IMR-90 (cell line): ENCODE data around the gene MEIOB. TPM values are rescaled to one million over a fixed set of nuclear protein-coding genes. Genes with fewer than 3 reads are reported as not detected.

Experiments used
- ATAC-seq: fragments of 200-7000 bp; cut with Tn5 transposase; 2 replicates; pipeline ENCODE4 v1.9.1; 2020; ENCODE audit warnings: low read depth, mild to moderate bottlenecking, moderate library complexity
- BruUV-seq: library from RNA; stranded (reverse); fragments of 400-500 nt; replicated peaks from 2 replicates; lab custom pipeline; 2021; lab: Mats Ljungman, UMichigan
- CTCF ChIA-PET: fragments of 300-600 bp; formaldehyde crosslinking; extraction: SDS; loops from one replicate; lab custom pipeline; 2021; ENCODE audit warnings: antibody characterized with exemption; lab: Yijun Ruan, JAX
- POLR2A ChIA-PET: fragments of 300-600 bp; sonication (Branson Sonifier 250); formaldehyde crosslinking; loops from one replicate; lab custom pipeline; 2022; ENCODE audit warnings: antibody characterized with exemption; ENCODE audit not compliant: unreplicated experiment; lab: Charles Lee
- DNase-seq: peaks from one replicate; pipeline ENCODE4 v3.0.0; 2013
- H2AFZ ChIP-seq: replicated peaks from 2 replicates; pipeline ENCODE3; 2013; ENCODE audit warnings: low read length, mild to moderate bottlenecking; ENCODE audit not compliant: poor library complexity
- H2AK5ac ChIP-seq: 2 replicates; pipeline ENCODE4 v1.6.1; 2013; ENCODE audit warnings: low read depth, low read length, inconsistent platforms
- H2AK9ac ChIP-seq: replicated peaks from 2 replicates; pipeline ENCODE3; 2013; ENCODE audit warnings: mild to moderate bottlenecking, low read depth, low read length, moderate library complexity; ENCODE audit not compliant: poor library complexity
- H2BK120ac ChIP-seq: 2 replicates; pipeline ENCODE4 v1.6.1; 2013; ENCODE audit warnings: low read depth, low read length, inconsistent platforms
- H2BK15ac ChIP-seq: 3 replicates; pipeline ENCODE4 v1.6.1; 2013; ENCODE audit warnings: low read depth, low read length, inconsistent platforms
- H2BK20ac ChIP-seq: 2 replicates; pipeline ENCODE4 v1.6.1; 2013; ENCODE audit warnings: low read depth, mild to moderate bottlenecking, inconsistent platforms, low read length, moderate library complexity
- H2BK5ac ChIP-seq: 2 replicates; pipeline ENCODE4 v1.6.1; 2013; ENCODE audit warnings: mild to moderate bottlenecking, low read depth, low read length, inconsistent platforms; ENCODE audit not compliant: poor library complexity, severe bottlenecking
- H3K14ac ChIP-seq: replicated peaks from 2 replicates; pipeline ENCODE4 v1.6.1; 2013; ENCODE audit warnings: low read depth, low read length, inconsistent platforms
- H3K18ac ChIP-seq: 2 replicates; pipeline ENCODE4 v1.6.1; 2013; ENCODE audit warnings: low read depth, low read length, control low read depth
- H3K23ac ChIP-seq: 2 replicates; pipeline ENCODE4 v1.6.1; 2013; ENCODE audit warnings: low read depth, low read length, inconsistent platforms
- H3K27ac ChIP-seq: 2 replicates; pipeline ENCODE4 v1.5.1; 2013; ENCODE audit warnings: mild to moderate bottlenecking, control low read depth, low read length; ENCODE audit not compliant: insufficient read depth
- H3K27me3 ChIP-seq: 2 replicates; pipeline ENCODE4 v1.6.1; 2013; ENCODE audit warnings: low read length; ENCODE audit not compliant: control insufficient read depth, insufficient read depth
- H3K36me3 ChIP-seq: 2 replicates; pipeline ENCODE4 v1.6.1; 2013; ENCODE audit warnings: low read length, mixed read lengths; ENCODE audit not compliant: control insufficient read depth, insufficient read depth
- H3K4ac ChIP-seq: 2 replicates; pipeline ENCODE4 v1.6.1; 2013; ENCODE audit warnings: low read depth, low read length, inconsistent platforms
- H3K4me1 ChIP-seq: 2 replicates; pipeline ENCODE4 v1.6.1; 2013; ENCODE audit warnings: low read length, mixed read lengths; ENCODE audit not compliant: control insufficient read depth, insufficient read depth
- H3K4me2 ChIP-seq: 2 replicates; pipeline ENCODE4 v1.6.1; 2013; ENCODE audit warnings: low read depth, mild to moderate bottlenecking, control low read depth, low read length, moderate library complexity
- H3K4me3 ChIP-seq: 2 replicates; pipeline ENCODE4 v1.5.1; 2013; ENCODE audit warnings: low read depth, mild to moderate bottlenecking, control low read depth, low read length, moderate library complexity; ENCODE audit not compliant: insufficient read depth
- H3K56ac ChIP-seq: 2 replicates; pipeline ENCODE4 v1.6.1; 2013; ENCODE audit warnings: low read length, inconsistent platforms; ENCODE audit not compliant: insufficient read depth; ENCODE audit errors: extremely low read depth
- H3K79me1 ChIP-seq, 2 experiments: 2 replicates each; pipeline ENCODE4 v1.6.1; 2013; ENCODE audit warnings: low read length in 2 of 2, inconsistent platforms in 1 of 2, low read depth in 1 of 2
- H3K9ac ChIP-seq: 2 replicates; pipeline ENCODE4 v1.6.1; 2013; ENCODE audit warnings: low read depth, low read length, control low read depth
- H3K9me1 ChIP-seq: 2 replicates; pipeline ENCODE4 v1.6.1; 2013; ENCODE audit warnings: low read length, inconsistent platforms; ENCODE audit not compliant: insufficient read depth
- H3K9me3 ChIP-seq: 2 replicates; pipeline ENCODE4 v1.6.1; 2013; ENCODE audit warnings: low read length; ENCODE audit not compliant: control insufficient read depth, insufficient read depth
- H4K20me1 ChIP-seq: 2 replicates; pipeline ENCODE4 v1.6.1; 2013; ENCODE audit warnings: low read length, inconsistent platforms; ENCODE audit not compliant: insufficient read depth
- H4K5ac ChIP-seq: 2 replicates; pipeline ENCODE4 v1.6.1; 2013; ENCODE audit warnings: mild to moderate bottlenecking, low read depth, low read length, control low read depth
- H4K8ac ChIP-seq, 2 experiments: 2 replicates each; pipeline ENCODE4 v1.6.1; 2013; ENCODE audit warnings: low read depth in 2 of 2, low read length in 2 of 2, control low read depth in 1 of 2, inconsistent platforms in 1 of 2
- H4K91ac ChIP-seq: 2 replicates; pipeline ENCODE4 v1.6.1; 2013; ENCODE audit warnings: low read depth, low read length, inconsistent platforms; ENCODE audit not compliant: insufficient read depth
- BHLHE40 ChIP-seq: fragments of 150-350 bp; IDR thresholded peaks from 2 replicates; pipeline ENCODE4 v1.6.1; 2016; ENCODE audit warnings: mild to moderate bottlenecking, low read depth, low read length
- CEBPB ChIP-seq: IDR thresholded peaks from 2 replicates; pipeline ENCODE4 v1.6.1; 2012; ENCODE audit warnings: low read depth, low read length, improper control_type of control experiment
- CHD1 ChIP-seq: IDR thresholded peaks from 2 replicates; pipeline ENCODE4 v1.6.1; 2012; ENCODE audit warnings: low read depth, low read length, improper control_type of control experiment
- ELK1 ChIP-seq: fragments of 150-350 bp; IDR thresholded peaks from 2 replicates; pipeline ENCODE4 v1.6.1; 2016; ENCODE audit warnings: low read depth, mild to moderate bottlenecking, low read length, moderate library complexity, borderline replicate concordance
- FOS ChIP-seq: fragments of 150-350 bp; IDR thresholded peaks from 2 replicates; pipeline ENCODE4 v1.6.1; 2016; ENCODE audit warnings: low read depth, low read length
- MAZ ChIP-seq: IDR thresholded peaks from 2 replicates; pipeline ENCODE4 v1.6.1; 2012; ENCODE audit warnings: low read depth, mild to moderate bottlenecking, low read length, improper control_type of control experiment, moderate library complexity, borderline replicate concordance
- NFE2L2 ChIP-seq: fragments of 150-350 bp; IDR thresholded peaks from 2 replicates; pipeline ENCODE4 v1.6.1; 2016; ENCODE audit warnings: low read depth, mild to moderate bottlenecking, low read length
- POLR2A ChIP-seq: IDR thresholded peaks from 2 replicates; pipeline ENCODE4 v1.6.1; 2012; ENCODE audit warnings: mild to moderate bottlenecking, low read depth, low read length
- RCOR1 ChIP-seq: IDR thresholded peaks from 2 replicates; pipeline ENCODE4 v1.6.1; 2012; ENCODE audit warnings: mild to moderate bottlenecking, low read length, improper control_type of control experiment; ENCODE audit not compliant: insufficient replicate concordance
- RFX5 ChIP-seq: IDR thresholded peaks from 2 replicates; pipeline ENCODE4 v1.8.0; 2012; ENCODE audit warnings: low read depth, mild to moderate bottlenecking, low read length, moderate library complexity
- SMC3 ChIP-seq: fragments of 150-350 bp; IDR thresholded peaks from 2 replicates; pipeline ENCODE4 v1.6.1; 2016; ENCODE audit warnings: low read depth, mild to moderate bottlenecking, antibody characterized with exemption, low read length, moderate library complexity
- USF2 ChIP-seq: fragments of 150-350 bp; IDR thresholded peaks from 2 replicates; pipeline ENCODE4 v1.6.1; 2017; ENCODE audit warnings: mild to moderate bottlenecking, antibody characterized with exemption, low read length, low read depth
- WGBS, 2 experiments: methylation state at CpG; one replicate each; pipeline versions ENCODE4 v1.1.5 to v1.1.7; 2013; ENCODE audit warnings: missing lambda C conversion rate in 2 of 2; ENCODE audit not compliant: insufficient read length in 1 of 2; ENCODE audit errors: extremely low coverage in 2 of 2; 5-methylcytosine and 5-hydroxymethylcytosine counted together
- dilution Hi-C: fragments of 300-500 bp; cut with HindIII; formaldehyde crosslinking; loops from one replicate; pipeline ENCODE4 v1.14.3; 2018; ENCODE audit warnings: low sequenced_read_pairs; ENCODE audit not compliant: unreplicated experiment
- in situ Hi-C: fragments of 300-500 bp; cut with MboI; formaldehyde crosslinking; loops from 3 replicates; pipeline ENCODE4 v1.14.3; 2019; ENCODE audit warnings: low sequenced_read_pairs, inconsistent platforms, mixed read lengths
- intact Hi-C: fragments of 100-400 bp; cut with micrococcal nuclease; formaldehyde crosslinking; loops from 2 replicates; pipeline ENCODE4 v1.10.0; 2022
- polyA plus RNA-seq, 3 experiments: library from polyadenylated mRNA; depleted of rRNA; stranded (reverse); fragments of >200 nt; gene quantifications; 2 replicates each; pipeline ENCODE4 v1.2.3, GENCODE V29; 2012; ENCODE audit warnings: low replicate concordance in 1 of 3
- total RNA-seq: library from RNA; depleted of rRNA; stranded (reverse); fragments of >200 nt; gene quantifications from 2 replicates; pipeline ENCODE4 v1.2.3, GENCODE V29; 2012

The MEIOB gene
- total and polyA plus RNA-seq, 2 of the 4 experiments (the other 2 are of a cell fraction): 0.14 TPM; not detected in 1

GRCh38 chr16:1884889-1885288, 12.9 kb upstream of the MEIOB start:
- no TSS peak for BruUV-seq
- H4K8ac ChIP-seq: no peak overlapping the region
- in situ Hi-C loops (loop anchor here (25.0 kb wide), 1 partner anchor 502 kb away; no protein-coding TSS in a partner anchor), dilution Hi-C loops (no loop called here), intact Hi-C loops (no loop called here)
- no peak overlapping the region for H2BK5ac ChIP-seq
- no peak overlapping the region for H3K56ac ChIP-seq
- no peak overlapping the region for H3K4ac ChIP-seq
- peaks cover 27% of the 10 kb centered on the region for H3K27me3 ChIP-seq
- CTCF ChIA-PET: no interaction called here
- H2BK15ac ChIP-seq: no peak overlapping the region
- no peaks in the 10 kb centered on the region for H3K9me3 ChIP-seq
- H3K23ac ChIP-seq: no peak overlapping the region
- H3K79me1 ChIP-seq: no peaks in the 10 kb centered on the region
- no peak overlapping the region for H3K9ac ChIP-seq
- H2BK120ac ChIP-seq: no peak overlapping the region
- no peak overlapping the region for H4K5ac ChIP-seq
- H4K20me1 ChIP-seq: no peaks in the 10 kb centered on the region; the same call in 1 of the 2 replicates
- H2AK9ac ChIP-seq: no peak overlapping the region
- H3K14ac ChIP-seq: no peak overlapping the region
- ATAC-seq (no peak), DNase-seq (no peak)
- H3K18ac ChIP-seq: no peak overlapping the region
- no peak overlapping the region for H3K4me2 ChIP-seq
- H3K27ac ChIP-seq: no peak overlapping the region
- no peak overlapping the region for H3K4me3 ChIP-seq
- TF ChIP-seq NFE2L2: no peak
- no peak for TF ChIP-seq SMC3
- no peak for TF ChIP-seq RFX5
- no peak for TF ChIP-seq POLR2A
- TF ChIP-seq BHLHE40: no peak
- no peak for TF ChIP-seq ELK1
- TF ChIP-seq CEBPB: no peak
- no peak for TF ChIP-seq RCOR1
- no peak for TF ChIP-seq USF2
- no peak for TF ChIP-seq FOS
- TF ChIP-seq CHD1: no peak
- no peak for TF ChIP-seq MAZ
- H3K4me1 ChIP-seq: no peaks in the 10 kb centered on the region
- H2AFZ ChIP-seq: no peak overlapping the region
- no peak overlapping the region for H2AK5ac ChIP-seq
- no peak overlapping the region for H4K91ac ChIP-seq
- H3K9me1 ChIP-seq: no peaks in the 10 kb centered on the region
- POLR2A ChIA-PET: no interaction called here
- H3K36me3 ChIP-seq: no peaks in the 10 kb centered on the region
- no peak overlapping the region for H2BK20ac ChIP-seq
- WGBS, 2 experiments: no CpG with 5 or more reads among the region's 5 CpGs
